Natural killer cell (primary cell): ENCODE data around the gene NRXN2. TPM values are rescaled to one million over a fixed set of nuclear protein-coding genes. Genes with fewer than 3 reads are reported as not detected.

Experiments used
- ATAC-seq, 3 donors: fragments of 150-1000 bp in 2 of 3; fragments of 200-7000 bp in 1 of 3; cut with Tn5 transposase; 1 replicate in 1 of 3; 2 replicates in 2 of 3; pipeline ENCODE4 v1.10.0; 2021; ENCODE audit warnings: mild to moderate bottlenecking in 2 of 3, moderate library complexity in 2 of 3
- DNase-seq, 2 donors: peaks; one replicate each; pipeline versions ENCODE4 v3.0.0 to v3.0.0-alpha.2; 2013 to 2021; ENCODE audit warnings: mixed read lengths in 1 of 2
- H3K27ac ChIP-seq: one replicate; pipeline ENCODE4 v1.5.1; 2013; ENCODE audit warnings: mild to moderate bottlenecking, low read length
- H3K27me3 ChIP-seq: one replicate; pipeline ENCODE4 v1.6.1; 2013; ENCODE audit warnings: low read length; ENCODE audit not compliant: control insufficient read depth, insufficient read depth
- H3K36me3 ChIP-seq: one replicate; pipeline ENCODE4 v1.6.1; 2013; ENCODE audit warnings: low read length; ENCODE audit not compliant: control insufficient read depth, insufficient read depth
- H3K4me1 ChIP-seq: one replicate; pipeline ENCODE4 v1.6.1; 2013; ENCODE audit warnings: low read length; ENCODE audit not compliant: control insufficient read depth, insufficient read depth
- H3K4me3 ChIP-seq: one replicate; pipeline ENCODE4 v1.5.1; 2013; ENCODE audit warnings: low read length
- H3K9me3 ChIP-seq: one replicate; pipeline ENCODE4 v1.6.1; 2013; ENCODE audit warnings: low read length; ENCODE audit not compliant: control insufficient read depth, insufficient read depth
- H3K27ac Mint-ChIP-seq, 2 donors: one replicate each; pipeline ENCODE4 v1.8.0; 2022; ENCODE audit warnings: mild to moderate bottlenecking in 2 of 2, mixed read lengths in 2 of 2, moderate library complexity in 1 of 2
- H3K27me3 Mint-ChIP-seq, 2 donors: one replicate each; pipeline ENCODE4 v1.8.0; 2022; ENCODE audit warnings: low read depth in 2 of 2, mixed read lengths in 2 of 2
- H3K36me3 Mint-ChIP-seq: one replicate; pipeline ENCODE4 v1.8.0; 2022; ENCODE audit warnings: mixed read lengths
- H3K4me1 Mint-ChIP-seq, 2 donors: one replicate each; pipeline ENCODE4 v1.8.0; 2022; ENCODE audit warnings: mixed read lengths in 2 of 2
- H3K4me3 Mint-ChIP-seq: one replicate; pipeline ENCODE4 v1.8.0; 2022; ENCODE audit warnings: mild to moderate bottlenecking, moderate library complexity, mixed read lengths
- H3K9me3 Mint-ChIP-seq, 2 donors: one replicate each; pipeline ENCODE4 v1.8.0; 2022; ENCODE audit warnings: mixed read lengths in 2 of 2
- WGBS: methylation state at CpG from one replicate; pipeline ENCODE4 v1.1.7; 2013; ENCODE audit warnings: missing lambda C conversion rate; ENCODE audit not compliant: insufficient coverage; 5-methylcytosine and 5-hydroxymethylcytosine counted together
- intact Hi-C: fragments of 100-400 bp; cut with micrococcal nuclease; formaldehyde crosslinking; loops from one replicate; pipeline ENCODE4 v1.14.2; 2022
- total RNA-seq, 4 donors: library from RNA; stranded (reverse); fragments of 120-200 nt in 1 of 4; gene quantifications; one replicate each; pipeline versions ENCODE4 v1.2.3 to v1.2.4, GENCODE V29; 2013 to 2022
- TF ChIP-seq, protein P1 (sequence below): fragments of 200-600 bp; IDR thresholded peaks from one replicate; pipeline ENCODE4 v1.8.0; 2022; ENCODE audit warnings: antibody characterized with exemption

Gene NRXN2
- total RNA-seq, 3 donors from 2014 or later (not counting 1 experiment from before 2014, with no cell fraction given) = 2.9 to 9.6 (median 7.7) TPM

- 95% methylated on average over 21 of the region's 21 CpGs for WGBS
Measured at GRCh38 chr11:64754919-64755662, 32.1 kb upstream of the NRXN2 start.

DNA sequence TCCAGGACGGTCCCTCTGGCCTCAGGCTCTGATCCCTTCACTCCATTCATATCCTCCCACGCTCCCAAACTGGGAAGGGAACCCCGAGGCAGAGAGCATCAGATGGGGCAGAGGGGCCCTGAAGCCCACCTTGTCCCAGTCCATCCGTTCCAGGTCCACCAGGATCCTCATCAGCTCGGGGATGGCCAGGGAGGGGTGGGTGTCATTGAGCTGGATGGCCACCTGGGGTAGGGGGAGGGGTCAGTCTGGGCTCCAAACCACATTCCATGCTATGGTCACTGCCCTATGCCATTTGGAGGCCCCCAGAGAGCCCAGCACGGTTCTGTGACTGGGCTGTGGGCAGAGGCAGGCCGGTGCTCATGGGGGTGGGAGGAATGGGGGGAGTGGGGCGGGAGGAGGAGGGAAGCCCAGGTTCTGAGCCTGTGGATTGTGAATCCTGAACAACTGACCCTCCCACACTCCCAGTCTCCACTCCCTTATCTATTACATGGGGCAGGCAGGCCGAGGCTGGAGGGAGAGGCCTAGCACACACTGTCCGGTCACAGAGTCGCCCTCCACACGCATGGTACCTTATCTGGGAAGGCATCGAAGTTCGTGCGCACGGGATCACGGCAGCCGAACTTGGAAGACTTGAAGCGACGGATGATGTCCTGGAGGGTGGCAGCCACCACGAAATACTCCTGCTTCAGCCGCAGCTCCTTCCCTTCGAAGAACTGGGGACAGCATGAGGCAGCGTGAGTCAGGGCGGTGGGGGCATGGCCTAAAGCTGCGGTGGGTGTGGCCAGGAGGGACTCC lies 31.3 kb upstream of the NRXN2 start:
- H3K9me3 ChIP-seq = no peaks in the 10 kb centered on the region
- Mint-ChIP-seq H3K4me3 (no peak overlapping the region), H3K27me3 (no peaks in the 10 kb centered on the region), H3K27ac (no peak overlapping the region), H3K9me3 (no peaks in the 10 kb centered on the region), H3K4me1 (peaks cover 15 to 25% of the 10 kb centered on the region in 2 donors), H3K36me3 (no peaks in the 10 kb centered on the region)
- DNase-seq (no peak), ATAC-seq (no peak)
- WGBS = 95% methylated on average over 23 of the region's 26 CpGs
- no peak overlapping the region for H3K4me3 ChIP-seq
- TF ChIP-seq, protein P1, sequence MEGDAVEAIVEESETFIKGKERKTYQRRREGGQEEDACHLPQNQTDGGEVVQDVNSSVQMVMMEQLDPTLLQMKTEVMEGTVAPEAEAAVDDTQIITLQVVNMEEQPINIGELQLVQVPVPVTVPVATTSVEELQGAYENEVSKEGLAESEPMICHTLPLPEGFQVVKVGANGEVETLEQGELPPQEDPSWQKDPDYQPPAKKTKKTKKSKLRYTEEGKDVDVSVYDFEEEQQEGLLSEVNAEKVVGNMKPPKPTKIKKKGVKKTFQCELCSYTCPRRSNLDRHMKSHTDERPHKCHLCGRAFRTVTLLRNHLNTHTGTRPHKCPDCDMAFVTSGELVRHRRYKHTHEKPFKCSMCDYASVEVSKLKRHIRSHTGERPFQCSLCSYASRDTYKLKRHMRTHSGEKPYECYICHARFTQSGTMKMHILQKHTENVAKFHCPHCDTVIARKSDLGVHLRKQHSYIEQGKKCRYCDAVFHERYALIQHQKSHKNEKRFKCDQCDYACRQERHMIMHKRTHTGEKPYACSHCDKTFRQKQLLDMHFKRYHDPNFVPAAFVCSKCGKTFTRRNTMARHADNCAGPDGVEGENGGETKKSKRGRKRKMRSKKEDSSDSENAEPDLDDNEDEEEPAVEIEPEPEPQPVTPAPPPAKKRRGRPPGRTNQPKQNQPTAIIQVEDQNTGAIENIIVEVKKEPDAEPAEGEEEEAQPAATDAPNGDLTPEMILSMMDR = no peak
- H3K4me1 ChIP-seq = peaks cover 43% of the 10 kb centered on the region
- H3K27ac ChIP-seq = no peak overlapping the region
- peaks cover 24% of the 10 kb centered on the region for H3K36me3 ChIP-seq
- H3K27me3 ChIP-seq = no peaks in the 10 kb centered on the region
- intact Hi-C loops = no loop called here

More at GRCh38 chr11:64754919-64755662, 32.1 kb upstream of the NRXN2 start:
- intact Hi-C loops = no loop called here
- Histone ChIP-seq H3K9me3 (no peaks in the 10 kb centered on the region), H3K36me3 (peaks cover 24% of the 10 kb centered on the region), H3K4me3 (no peak overlapping the region), H3K27ac (no peak overlapping the region), H3K4me1 (peaks cover 50% of the 10 kb centered on the region), H3K27me3 (no peaks in the 10 kb centered on the region)
- Mint-ChIP-seq H3K9me3 (no peaks in the 10 kb centered on the region), H3K27ac (no peak overlapping the region), H3K27me3 (no peaks in the 10 kb centered on the region), H3K4me3 (no peak overlapping the region), H3K4me1 (peaks cover 22 to 33% of the 10 kb centered on the region in 2 donors), H3K36me3 (no peaks in the 10 kb centered on the region)
- no peak for ATAC-seq
- no peak for DNase-seq
- TF ChIP-seq, protein P1 = no peak

DNA sequence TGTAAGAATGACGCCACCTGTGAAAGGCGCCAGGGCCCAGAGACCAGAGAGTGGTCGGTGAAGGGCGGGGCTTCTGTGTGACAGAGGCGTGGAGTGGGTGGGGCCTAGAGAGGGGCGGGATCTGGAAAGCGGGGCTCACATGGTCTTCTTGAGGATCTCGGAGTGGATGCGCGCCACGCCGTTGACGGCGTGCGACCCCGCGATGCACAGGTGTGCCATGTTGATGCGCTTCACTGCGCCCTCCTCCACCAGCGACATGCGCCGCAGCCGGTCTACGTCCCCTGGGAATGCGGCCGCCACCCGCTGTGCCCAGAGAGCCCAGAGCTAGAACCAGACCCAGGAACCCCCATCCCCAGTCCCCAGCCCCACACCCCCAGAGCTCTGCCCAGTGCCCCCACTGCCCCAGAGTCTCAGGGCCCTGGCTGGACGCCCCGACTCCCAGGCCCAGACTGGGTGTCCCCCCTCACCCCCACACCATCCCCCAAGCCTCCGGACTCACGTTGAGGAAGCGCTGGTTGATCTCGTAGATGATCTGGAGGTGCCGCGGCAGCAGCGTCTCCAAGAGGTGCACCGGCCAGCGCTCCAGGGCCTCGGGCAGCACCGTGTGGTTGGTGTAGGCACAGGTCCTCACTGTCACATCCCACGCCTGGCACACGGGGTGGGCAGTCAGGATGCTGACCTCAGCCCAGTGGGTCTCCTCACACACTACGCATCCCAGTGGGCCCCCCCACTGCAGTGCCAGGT lies 30.6 kb upstream of the NRXN2 start:
- Mint-ChIP-seq H3K36me3 (no peaks in the 10 kb centered on the region), H3K9me3 (no peaks in the 10 kb centered on the region), H3K4me3 (no peak overlapping the region), H3K27ac (no peak overlapping the region), H3K4me1 (peaks cover 14 to 23% of the 10 kb centered on the region in 2 donors), H3K27me3 (no peaks in the 10 kb centered on the region)
- Histone ChIP-seq H3K9me3 (no peaks in the 10 kb centered on the region), H3K4me3 (no peak overlapping the region), H3K4me1 (peaks cover 36% of the 10 kb centered on the region), H3K27ac (no peak overlapping the region), H3K27me3 (no peaks in the 10 kb centered on the region), H3K36me3 (peaks cover 24% of the 10 kb centered on the region)
- DNase-seq (no peak), ATAC-seq (no peak)
- WGBS = 95% methylated on average over 43 of the region's 43 CpGs
- TF ChIP-seq, protein P1 = no peak
- intact Hi-C loops = no loop called here
